UCSD-AML1 (cell line): ENCODE data around the gene GABRP.
"Not testable (repeated sequence)": the region's sequence is repeated elsewhere in the genome, so short reads cannot be mapped to it uniquely, and the experiment has no call there.

Experiments
- DNase-seq: peaks from one replicate; lab custom pipeline; 2025; ENCODE audit not compliant: unreplicated experiment; lab: John Stamatoyannopoulos, UW

Gene GABRP

GRCh38 chr5:170783498-170784247, at the start of gene GABRP:
TSS of gene GABRP (plus strand) at chr5:170783725. CDS start at chr5:170788616, 4,891 bp downstream.
- no peak for DNase-seq

DNA sequence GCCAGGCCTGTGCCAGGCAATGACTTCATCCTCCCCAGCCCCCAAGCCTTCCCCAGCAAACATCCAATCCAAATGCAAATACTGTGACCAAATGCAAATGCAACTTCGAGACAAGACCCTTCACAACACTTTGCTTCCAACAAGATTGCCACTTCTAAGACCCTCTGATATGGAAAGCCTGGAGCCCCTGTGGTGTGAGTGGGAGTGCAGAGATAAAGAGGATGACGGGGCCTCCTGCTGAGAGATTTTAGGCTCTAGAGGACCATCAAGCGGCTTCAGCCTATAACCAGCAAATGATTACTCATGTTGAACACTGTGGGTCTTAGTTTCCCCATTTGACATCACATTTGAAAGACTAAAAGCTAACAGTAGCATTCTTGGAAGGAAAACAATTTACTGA, 46.6 kb upstream of the GABRP start:
- DNase-seq = no peak

- DNase-seq = no peak
Observed at GRCh38 chr5:170737591-170737990, 45.9 kb upstream of the GABRP start.

DNA sequence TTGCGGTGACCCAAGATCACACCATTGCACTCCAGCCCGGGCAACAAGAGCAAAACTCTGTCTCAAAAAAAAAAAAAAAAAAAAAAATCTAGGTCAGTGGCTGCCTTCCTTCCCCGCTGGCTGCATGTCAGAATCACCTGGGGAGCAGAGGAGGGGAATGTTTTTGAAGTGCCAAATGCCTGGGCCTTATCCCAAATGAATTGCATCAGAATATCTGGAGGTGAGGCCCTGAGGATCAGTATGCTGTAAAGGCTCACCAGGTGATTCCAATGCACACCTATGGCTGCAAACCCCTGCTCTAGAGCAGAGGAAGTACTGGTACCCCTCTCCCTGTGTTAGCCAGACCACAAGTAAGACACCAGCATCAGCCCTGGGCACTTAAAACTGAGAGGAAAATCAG, 44.7 kb upstream of the GABRP start:
- no peak for DNase-seq

DNA sequence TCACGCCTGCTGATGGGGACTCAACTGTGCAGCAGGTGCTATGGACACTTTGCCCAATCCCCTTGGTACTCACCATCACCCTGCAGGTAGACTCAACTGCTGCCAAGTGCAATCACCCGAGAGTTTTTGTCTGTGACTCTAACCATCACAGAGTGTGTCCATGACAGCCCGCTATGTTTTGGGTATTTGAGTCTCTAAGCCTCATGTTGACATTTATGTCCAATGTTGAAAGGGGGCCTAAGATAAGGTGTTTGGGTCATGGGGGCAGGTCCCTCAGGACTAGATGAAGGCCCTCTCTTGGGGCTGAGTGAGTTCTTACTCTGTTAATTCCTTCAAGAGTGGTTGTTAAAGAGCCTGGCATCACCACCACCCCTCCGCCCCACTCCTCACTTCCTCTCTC, 44.1 kb upstream of the GABRP start:
- DNase-seq = no peak

GRCh38 chr5:170740551-170741205, 42.8 kb upstream of the GABRP start:
- no peak for DNase-seq

- no peak for DNase-seq
Observed at GRCh38 chr5:170741801-170742200, 41.7 kb upstream of the GABRP start.

DNA sequence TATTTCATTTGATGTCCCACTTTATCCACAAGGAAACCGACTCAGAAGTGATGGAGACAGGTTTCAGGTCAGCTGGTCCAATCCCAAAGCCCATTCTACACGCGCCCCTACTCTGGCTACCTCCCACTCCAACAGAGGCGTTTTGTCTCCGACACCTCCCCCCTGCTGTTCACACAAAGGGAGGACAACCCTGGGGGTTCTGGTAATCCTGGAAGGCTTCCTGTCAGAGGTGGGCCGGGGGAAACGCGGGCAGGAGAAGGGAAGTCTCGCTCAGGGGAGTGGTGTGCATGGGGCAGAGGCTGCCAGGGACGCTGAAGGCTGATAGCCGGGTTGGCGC, 39.7 kb upstream of the GABRP start:
- DNase-seq = no peak

DNA sequence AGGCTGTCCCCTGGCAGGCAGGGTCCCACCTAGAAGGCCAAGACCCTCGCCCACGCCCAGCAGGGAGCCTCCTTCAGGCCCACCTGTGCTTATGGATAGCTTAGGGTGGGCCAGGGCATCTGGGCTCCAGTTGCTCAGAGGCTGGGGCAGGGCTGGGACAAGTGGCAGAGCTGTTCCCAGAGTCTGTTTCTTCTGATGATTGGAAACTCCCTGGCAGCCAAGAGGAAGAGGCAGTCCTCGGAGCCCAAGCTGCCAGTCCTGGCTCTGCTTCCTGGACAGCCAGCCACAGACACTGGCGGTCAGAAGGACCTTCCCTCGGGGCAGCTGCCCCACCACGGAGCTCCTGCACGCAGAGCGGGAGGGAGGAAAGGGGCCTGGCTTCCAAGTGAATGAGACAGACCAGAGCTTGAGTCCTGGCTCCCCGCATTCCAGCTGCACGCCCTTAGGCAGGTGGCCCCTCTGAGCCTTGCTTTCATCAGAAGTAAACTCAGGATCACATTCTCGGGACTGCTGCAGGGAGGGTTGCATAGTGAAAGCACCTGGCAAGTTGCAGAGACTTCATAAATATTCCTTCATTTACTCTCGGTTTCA, 37.9 kb upstream of the GABRP start:
- no peak for DNase-seq

GRCh38 chr5:170746075-170746960, 37.2 kb upstream of the GABRP start:
- DNase-seq = no peak

- DNase-seq = no peak
Observed at GRCh38 chr5:170746961-170747340, 36.6 kb upstream of the GABRP start.

- no peak for DNase-seq
Observed at GRCh38 chr5:170747357-170747756, 36.2 kb upstream of the GABRP start.

DNA sequence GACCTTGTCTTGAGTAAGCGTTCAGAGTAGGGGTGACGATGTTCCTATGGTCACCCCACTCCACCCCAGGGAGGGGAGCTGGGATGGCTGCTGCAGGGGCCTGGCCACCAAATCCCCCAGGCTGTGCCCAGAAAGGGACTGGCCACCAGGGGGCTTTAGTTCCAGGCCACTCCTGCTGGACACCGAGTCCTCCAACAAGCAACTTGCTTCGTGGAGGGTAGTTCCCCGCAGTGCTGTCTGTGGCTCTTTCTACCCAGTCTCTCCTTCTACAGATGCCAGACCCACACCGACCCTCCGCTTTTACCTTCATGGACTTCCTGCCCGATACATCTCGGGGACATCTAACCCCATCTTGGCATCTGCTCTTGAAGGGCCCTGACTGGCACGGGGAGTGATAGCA, 35.7 kb upstream of the GABRP start:
- no peak for DNase-seq

- DNase-seq = no peak
Observed at GRCh38 chr5:170748951-170749471, 34.5 kb upstream of the GABRP start.

GRCh38 chr5:170749911-170750431, 33.6 kb upstream of the GABRP start:
- no peak for DNase-seq

DNA sequence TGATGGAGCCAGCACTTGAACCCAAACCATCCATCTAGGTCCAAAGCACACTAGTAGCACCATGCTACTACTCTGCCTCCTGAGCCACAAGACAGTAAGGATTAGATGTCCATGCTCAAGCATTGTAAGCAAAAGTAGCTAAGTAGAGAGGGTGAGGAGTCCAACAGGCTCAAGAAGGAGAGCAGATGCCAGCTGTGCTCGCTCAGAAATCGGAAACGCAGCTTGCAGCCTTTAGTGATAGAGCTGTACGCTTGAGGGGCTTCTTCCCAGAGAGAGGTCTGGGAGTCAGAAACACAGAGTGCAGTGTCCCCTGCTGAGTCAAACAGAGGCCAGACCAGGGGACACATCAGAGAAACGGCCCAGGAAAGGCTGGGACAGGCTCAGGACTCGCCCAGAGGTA, 32.7 kb upstream of the GABRP start:
- no peak for DNase-seq

- no peak for DNase-seq
Observed at GRCh38 chr5:170751631-170752030, 31.9 kb upstream of the GABRP start.

GRCh38 chr5:170752257-170753215, 31.0 kb upstream of the GABRP start:
- DNase-seq = no peak

- DNase-seq = no peak
Observed at GRCh38 chr5:170753311-170753710, 30.2 kb upstream of the GABRP start.

DNA sequence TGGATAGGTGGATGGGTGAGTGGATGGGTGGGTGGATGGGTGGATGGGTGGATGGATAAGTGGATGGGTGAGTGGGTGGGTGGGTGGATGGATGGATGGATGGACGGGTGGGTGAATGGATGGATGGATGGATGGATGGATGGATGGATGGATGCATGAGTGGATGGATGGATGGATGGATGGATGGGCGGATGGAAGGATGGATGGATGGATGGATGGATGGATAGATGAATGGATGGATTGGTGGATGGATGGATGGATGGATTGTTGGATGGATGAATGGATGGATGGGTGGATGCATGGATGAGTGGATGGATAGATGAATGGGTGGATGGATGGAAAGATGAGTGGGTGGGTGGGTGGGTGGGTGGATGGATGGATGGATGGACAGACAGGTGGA, 29.0 kb upstream of the GABRP start:
- DNase-seq = not testable (repeated sequence)
